ENCODE results near the gene SIRT1.
"Not testable (repeated sequence)": the region's sequence is repeated elsewhere in the genome, so short reads cannot be mapped to it uniquely, and the experiment has no call there.

Gene SIRT1

DNA sequence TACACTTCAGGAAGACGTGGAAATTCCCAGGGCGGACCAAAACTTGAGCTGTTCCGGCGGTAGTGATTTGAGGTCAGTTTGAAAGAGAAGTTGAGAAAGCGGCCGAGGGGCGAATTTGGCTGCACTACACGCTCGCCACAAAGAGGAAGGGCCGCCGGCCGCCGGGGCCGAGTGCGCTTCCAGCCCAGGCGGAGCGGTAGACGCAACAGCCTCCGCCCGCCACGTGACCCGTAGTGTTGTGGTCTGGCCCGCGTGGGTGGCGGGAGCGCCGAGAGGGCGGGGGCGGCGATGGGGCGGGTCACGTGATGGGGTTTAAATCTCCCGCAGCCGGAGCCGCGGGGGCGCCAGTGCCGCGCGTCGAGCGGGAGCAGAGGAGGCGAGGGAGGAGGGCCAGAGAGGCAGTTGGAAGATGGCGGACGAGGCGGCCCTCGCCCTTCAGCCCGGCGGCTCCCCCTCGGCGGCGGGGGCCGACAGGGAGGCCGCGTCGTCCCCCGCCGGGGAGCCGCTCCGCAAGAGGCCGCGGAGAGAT lies at the start of gene SIRT1:
SIRT1 (plus strand) TSS at position 344 of the 529 bp plus-strand sequence; CDS start at position 410, 66 bp downstream.
- DNase-seq (ENCODE audit: low read depth), result peak; percentile 89

DNA sequence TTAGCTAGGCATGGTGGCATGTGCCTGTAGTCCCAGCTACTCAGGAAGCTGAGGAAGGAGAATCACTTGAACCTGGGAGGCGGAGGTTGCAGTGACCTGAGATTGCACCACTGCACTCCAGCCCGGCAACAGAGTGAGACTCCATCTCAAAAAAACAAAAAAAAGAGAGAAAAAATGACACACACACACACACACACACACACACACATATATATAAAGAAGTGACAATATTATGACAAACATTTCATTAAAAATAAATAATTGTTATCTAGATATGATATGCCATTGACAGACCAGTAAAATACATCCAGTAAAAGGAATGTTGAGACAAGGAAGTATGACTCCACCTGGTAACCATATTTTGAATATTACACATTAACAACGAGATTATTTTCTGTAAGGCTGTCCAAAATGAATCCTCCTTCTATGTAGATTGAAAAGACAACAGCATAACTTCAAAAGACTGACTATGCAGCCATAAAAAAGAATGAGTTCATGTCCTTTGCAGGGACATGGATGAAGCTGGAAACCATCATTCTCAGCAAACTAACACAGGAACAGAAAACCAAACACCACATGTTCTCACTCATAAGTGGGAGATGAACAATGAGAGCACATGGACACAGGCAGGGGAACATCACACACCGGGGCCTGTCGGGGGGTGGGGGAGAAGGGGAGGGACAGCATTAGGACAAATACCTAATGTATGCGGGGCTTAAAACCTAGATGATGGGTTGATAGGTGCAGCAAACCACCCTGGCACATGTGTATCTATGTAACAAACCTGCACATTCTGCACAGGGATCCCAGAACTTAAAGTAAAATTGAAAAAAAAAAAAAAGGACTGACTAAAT lies 48.7 kb upstream of the SIRT1 start:
- DNase-seq (ENCODE audit: low read depth), result not testable (repeated sequence)

DNA sequence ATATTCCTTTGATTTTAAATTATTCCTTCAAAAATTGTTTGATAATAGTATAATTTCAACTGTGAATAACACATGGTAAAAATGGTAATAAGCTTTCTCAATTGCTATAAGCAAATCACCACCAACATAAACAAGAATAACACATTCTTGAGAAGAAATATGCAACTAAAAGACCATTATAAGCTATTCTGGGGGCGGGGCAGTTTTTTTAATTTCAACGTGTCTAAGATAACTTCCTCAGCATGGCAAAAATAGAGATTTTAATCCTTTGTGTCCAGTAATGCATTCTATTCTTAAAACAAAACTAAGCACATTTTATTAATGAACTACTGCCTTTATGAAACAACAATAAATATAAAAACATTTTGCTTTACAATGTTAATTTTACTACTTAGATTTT lies 48.0 kb upstream of the SIRT1 start:
- no peak for DNase-seq (ENCODE audit: low read depth)

DNA sequence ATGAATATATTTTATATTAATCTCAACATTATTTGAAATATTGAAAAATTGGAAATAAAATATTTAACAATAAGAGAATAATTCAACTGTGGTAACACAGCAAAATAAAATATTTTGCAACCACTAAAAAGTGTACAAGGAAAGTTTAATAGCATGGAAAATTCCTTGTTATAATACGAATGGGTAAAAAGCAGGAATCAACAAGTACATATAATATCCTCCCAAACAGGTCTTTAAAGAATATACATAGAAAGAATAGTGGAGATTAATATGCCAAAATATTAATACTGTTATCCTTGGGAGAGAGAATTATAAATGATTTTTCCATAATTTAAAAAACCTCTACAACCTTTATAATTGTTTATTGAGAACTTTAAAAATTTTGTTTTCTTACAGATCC lies 47.5 kb upstream of the SIRT1 start:
- no peak for DNase-seq (ENCODE audit: low read depth)

GRCh38 chr10:67837541-67838314 lies 46.7 kb upstream of the SIRT1 start, which contains the start of gene DNAJC12:
TSS of gene DNAJC12 (minus strand) at chr10:67838188. CDS start at chr10:67838011, 177 bp downstream.
- no peak for DNase-seq (ENCODE audit: low read depth)

GRCh38 chr10:67839511-67839910 lies 44.9 kb upstream of the SIRT1 start:
- not testable (repeated sequence) for DNase-seq (ENCODE audit: low read depth)

GRCh38 chr10:67839951-67840350 lies 44.5 kb upstream of the SIRT1 start:
- no peak for DNase-seq (ENCODE audit: low read depth)

DNA sequence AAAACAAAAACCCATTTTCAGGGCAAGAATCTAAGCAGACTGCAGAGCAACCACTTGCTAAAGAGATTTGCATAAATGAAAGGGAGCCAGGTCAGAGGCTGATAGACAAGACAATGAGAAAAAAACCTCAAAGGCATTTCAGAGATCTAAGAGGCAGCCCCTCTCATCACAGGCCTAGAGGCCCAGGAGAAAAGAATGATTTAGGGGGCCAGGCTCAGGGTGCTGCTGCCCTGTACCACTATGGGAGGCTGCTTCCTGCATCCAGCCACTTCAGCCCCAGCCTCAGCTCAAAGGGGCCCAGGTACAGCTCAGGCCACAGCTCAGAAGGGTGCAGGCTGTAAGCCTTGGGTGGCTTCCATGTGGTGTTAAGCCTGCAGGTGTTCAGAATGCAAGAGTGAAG lies 42.7 kb upstream of the SIRT1 start:
- DNase-seq (ENCODE audit: low read depth), result no peak

- DNase-seq (ENCODE audit: low read depth), result no peak
These were observed 41.2 kb upstream of the SIRT1 start for GRCh38 chr10:67843284-67843683.

GRCh38 chr10:67849331-67850011 lies 35.0 kb upstream of the SIRT1 start:
- DNase-seq (ENCODE audit: low read depth), result peak; percentile 91

GRCh38 chr10:67851186-67851585 lies 33.3 kb upstream of the SIRT1 start:
- DNase-seq (ENCODE audit: low read depth), result no peak

GRCh38 chr10:67852761-67853160 lies 31.7 kb upstream of the SIRT1 start:
- no peak for DNase-seq (ENCODE audit: low read depth)

- DNase-seq (ENCODE audit: low read depth), result no peak
These were observed 30.9 kb upstream of the SIRT1 start for GRCh38 chr10:67853512-67853911.

- DNase-seq (ENCODE audit: low read depth), result no peak
These were observed 25.5 kb upstream of the SIRT1 start for GRCh38 chr10:67858971-67859370.

DNA sequence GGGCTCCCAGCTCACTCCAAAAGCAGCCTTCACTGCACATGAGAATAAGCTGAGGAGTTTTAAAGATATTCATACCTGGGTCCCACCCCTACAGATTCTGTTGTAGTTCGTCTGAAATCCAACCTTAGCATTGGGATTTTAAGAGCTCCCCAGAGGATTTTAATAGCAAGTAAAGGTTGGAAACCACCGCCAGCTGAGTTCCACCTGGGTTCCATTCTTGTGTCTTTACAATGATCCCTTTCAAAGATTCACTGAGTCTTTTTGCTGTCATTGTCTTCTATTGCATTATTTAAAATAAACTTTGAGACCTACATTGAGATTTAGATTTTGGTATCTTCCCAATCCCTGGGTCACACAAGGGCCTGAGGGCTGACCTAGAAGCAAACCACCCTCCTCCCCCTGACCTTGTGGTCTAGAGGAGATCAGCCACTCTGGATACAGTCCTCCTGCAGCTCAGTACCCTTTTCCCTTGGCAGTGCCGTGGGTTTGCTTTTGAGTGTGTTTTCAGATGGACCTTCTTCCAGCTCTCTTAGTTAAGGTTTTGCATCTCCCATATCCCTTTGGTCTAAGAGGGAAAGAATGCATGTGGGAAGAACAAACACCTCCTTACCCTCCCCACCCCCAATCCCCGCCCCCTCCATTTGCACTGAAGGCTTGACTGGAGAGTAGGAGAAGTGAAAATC lies 22.6 kb upstream of the SIRT1 start:
- no peak for DNase-seq (ENCODE audit: low read depth)

GRCh38 chr10:67863094-67863493 lies 21.4 kb upstream of the SIRT1 start:
- DNase-seq (ENCODE audit: low read depth), result no peak

- DNase-seq (ENCODE audit: low read depth), result no peak
These were observed 19.7 kb upstream of the SIRT1 start for GRCh38 chr10:67864607-67865371.

DNA sequence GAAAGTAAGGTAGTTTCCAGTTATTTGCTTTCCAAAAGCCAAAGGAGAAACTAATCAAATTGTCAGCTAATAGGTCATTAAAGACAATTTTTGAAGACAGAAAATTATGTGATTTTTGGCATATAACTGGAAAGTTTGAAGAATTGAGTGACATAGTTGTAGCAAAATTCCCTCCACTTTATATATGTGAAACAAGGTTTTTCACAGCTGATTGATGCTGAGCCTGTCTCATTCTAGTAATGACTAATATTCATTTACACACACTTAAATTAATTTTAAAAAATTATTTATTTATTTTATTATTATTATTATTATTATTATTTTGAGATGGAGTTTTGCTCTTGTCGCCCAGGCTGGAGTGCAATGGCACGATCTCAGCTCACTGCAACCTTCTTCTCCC lies 16.3 kb upstream of the SIRT1 start:
- DNase-seq (ENCODE audit: low read depth), result no peak

DNA sequence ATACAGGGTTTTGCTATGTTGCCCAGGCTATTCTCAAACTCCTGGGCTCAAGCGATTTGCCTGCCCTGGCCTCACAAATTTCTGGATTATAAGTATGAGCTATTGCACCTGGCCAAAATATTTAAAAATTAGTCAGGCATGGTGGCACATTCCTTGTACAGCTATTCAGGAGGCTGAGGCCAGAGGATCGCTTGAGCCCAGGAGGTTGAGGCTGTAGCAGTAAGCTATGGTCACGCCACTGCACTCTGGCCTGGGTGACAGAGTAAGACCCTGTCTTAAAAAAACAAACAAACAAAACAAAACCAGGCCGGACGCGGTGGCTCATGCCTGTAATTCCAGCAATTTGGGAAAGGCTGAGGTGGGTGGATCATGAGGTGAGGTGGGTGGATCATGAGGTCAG lies 14.5 kb upstream of the SIRT1 start:
- no peak for DNase-seq (ENCODE audit: low read depth)

- no peak for DNase-seq (ENCODE audit: low read depth)
These were observed 8.9 kb upstream of the SIRT1 start for GRCh38 chr10:67875340-67876238.

Data from stromal cell of bone marrow (primary cell).